GM23248 (cell line): ENCODE results near the gene KCNJ12.

Experiments
- EZH2 ChIP-seq: fragments of 200-600 bp; sonication (generic); IDR thresholded peaks from 2 replicates; pipeline ENCODE4 v1.6.1; 2018; ENCODE audit warnings: antibody characterized with exemption, mild to moderate bottlenecking; ENCODE audit not compliant: insufficient read depth, poor library complexity, severe bottlenecking
- EZH2phosphoT487 ChIP-seq: fragments of 200-600 bp; sonication (generic); IDR thresholded peaks from 2 replicates; pipeline ENCODE4 v1.6.1; 2018; ENCODE audit warnings: antibody characterized with exemption, moderate library complexity, mild to moderate bottlenecking, low read depth; ENCODE audit not compliant: insufficient read depth

GRCh38 chr17:21376081-21376758 is at the start of gene KCNJ12:
- no peak for TF ChIP-seq EZH2phosphoT487
- no peak for TF ChIP-seq EZH2
